ENCODE measurements around the gene COL20A1.

DNA sequence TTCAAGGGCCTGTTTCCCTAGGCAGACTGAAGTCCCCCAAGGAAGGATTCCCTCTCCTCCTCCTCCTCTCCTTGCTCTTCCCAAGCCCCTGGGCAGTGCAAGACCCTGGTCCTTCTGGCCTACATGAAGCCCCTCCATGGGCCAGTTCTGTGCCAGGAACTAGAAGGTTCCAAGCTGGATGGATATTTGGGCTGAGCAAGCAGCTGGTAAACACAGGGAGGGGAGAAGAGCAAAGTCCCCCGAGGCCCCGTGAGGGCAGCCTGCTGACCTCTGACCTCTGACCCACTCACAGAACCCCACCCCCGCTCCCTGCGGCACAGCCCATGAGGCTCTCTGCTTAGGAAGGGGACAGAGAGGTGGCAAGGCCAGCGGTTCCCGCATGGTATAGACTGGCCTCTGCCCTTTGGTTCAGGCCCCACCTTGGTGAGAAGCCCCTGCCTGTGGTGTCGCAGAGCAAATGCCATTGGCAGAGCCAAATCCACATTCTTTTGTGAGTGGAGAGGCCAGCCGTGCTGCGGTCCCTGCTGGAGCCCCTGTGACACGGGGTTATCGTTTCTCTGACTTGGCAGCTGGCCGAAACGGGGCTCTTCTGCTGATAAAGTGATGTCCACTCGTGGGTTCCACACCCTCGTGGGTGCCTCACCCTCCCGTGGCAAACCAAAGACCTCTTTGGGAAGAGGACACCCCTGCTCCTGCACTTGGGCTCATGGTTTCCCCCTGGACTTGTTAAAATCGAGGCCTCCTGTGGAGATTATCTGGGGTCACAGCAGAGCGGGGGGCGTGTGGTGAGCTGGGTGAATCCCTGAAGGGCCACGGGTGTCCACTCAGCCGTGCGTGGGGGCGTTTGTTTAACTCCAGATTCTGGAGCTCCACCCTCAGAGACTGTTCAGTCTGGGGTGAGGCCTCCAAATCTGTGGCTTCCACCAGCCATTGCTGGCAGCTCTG lies 70.3 kb downstream of the COL20A1 start:
- TF ChIP-seq, protein P1, sequence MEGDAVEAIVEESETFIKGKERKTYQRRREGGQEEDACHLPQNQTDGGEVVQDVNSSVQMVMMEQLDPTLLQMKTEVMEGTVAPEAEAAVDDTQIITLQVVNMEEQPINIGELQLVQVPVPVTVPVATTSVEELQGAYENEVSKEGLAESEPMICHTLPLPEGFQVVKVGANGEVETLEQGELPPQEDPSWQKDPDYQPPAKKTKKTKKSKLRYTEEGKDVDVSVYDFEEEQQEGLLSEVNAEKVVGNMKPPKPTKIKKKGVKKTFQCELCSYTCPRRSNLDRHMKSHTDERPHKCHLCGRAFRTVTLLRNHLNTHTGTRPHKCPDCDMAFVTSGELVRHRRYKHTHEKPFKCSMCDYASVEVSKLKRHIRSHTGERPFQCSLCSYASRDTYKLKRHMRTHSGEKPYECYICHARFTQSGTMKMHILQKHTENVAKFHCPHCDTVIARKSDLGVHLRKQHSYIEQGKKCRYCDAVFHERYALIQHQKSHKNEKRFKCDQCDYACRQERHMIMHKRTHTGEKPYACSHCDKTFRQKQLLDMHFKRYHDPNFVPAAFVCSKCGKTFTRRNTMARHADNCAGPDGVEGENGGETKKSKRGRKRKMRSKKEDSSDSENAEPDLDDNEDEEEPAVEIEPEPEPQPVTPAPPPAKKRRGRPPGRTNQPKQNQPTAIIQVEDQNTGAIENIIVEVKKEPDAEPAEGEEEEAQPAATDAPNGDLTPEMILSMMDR (IDR thresholded peaks at IDR 0.05): no peak
- no peak for TF ChIP-seq EZH2 (IDR thresholded peaks at IDR 0.05; ENCODE audit: borderline replicate concordance, insufficient read depth, low read depth, low read length, poor library complexity, severe bottlenecking)

Measured in B cell (primary cell).